ENCODE data around the gene FXYD1.
A peak's percentile ranks its signal among the peaks of the same experiment; 100 is the strongest.

The FXYD1 gene

GRCh38 chr19:35138305-35138892, at the start of gene FXYD1:
Gene FXYD1, plus strand, starts transcription at chr19:35138824. Its CDS starts 1,256 bp downstream, at chr19:35140080.
- Histone ChIP-seq H3K4me1 (ENCODE audit: control insufficient read depth in 2 of 2, insufficient read depth in 2 of 2, low read length in 2 of 2) (peaks cover 31 to 45% of the 10 kb centered on the region in 2 donors), H3K9ac (ENCODE audit: low read depth in 1 of 2, low read length in 2 of 2) (peak within 1 kb of the TSS; percentile 32 to 74), H3K27me3 (ENCODE audit: control insufficient read depth in 2 of 2, insufficient read depth in 2 of 2, low read length in 2 of 2) (no peaks in the 10 kb centered on the region)

GRCh38 chr19:35089554-35089953, 49.1 kb upstream of the FXYD1 start:
- Histone ChIP-seq H3K27me3 (ENCODE audit: control insufficient read depth in 2 of 2, insufficient read depth in 2 of 2, low read length in 2 of 2) (peaks cover 0 to 3% of the 10 kb centered on the region in 2 donors), H3K9ac (ENCODE audit: low read depth in 1 of 2, low read length in 2 of 2) (no peak overlapping the region), H3K4me1 (ENCODE audit: control insufficient read depth in 2 of 2, insufficient read depth in 2 of 2, low read length in 2 of 2) (peaks cover 0 to 3% of the 10 kb centered on the region in 2 donors), H3K36me3 (ENCODE audit: control insufficient read depth in 2 of 2, insufficient read depth in 2 of 2, low read length in 2 of 2) (no peaks in the 10 kb centered on the region), H3K9me3 (ENCODE audit: control insufficient read depth in 2 of 2, low read length in 2 of 2) (no peaks in the 10 kb centered on the region), H3K4me3 (ENCODE audit: low read length in 2 of 2) (no peak overlapping the region), H3K27ac (ENCODE audit: low read depth in 2 of 2, low read length in 2 of 2) (no peak overlapping the region)

More at GRCh38 chr19:35138305-35138892, at the start of gene FXYD1:
- no peaks in the 10 kb centered on the region for H3K36me3 ChIP-seq (ENCODE audit: control insufficient read depth in 2 of 2, insufficient read depth in 2 of 2, low read length in 2 of 2)
- H3K4me3 ChIP-seq (ENCODE audit: low read length in 2 of 2): peak within 1 kb of the TSS; percentile 65 to 70
- H3K27ac ChIP-seq (ENCODE audit: low read depth in 2 of 2, low read length in 2 of 2): peak within 1 kb of the TSS; percentile 63 to 71
- H3K9me3 ChIP-seq (ENCODE audit: control insufficient read depth in 2 of 2, low read length in 2 of 2): no peaks in the 10 kb centered on the region

GRCh38 chr19:35090160-35090505, 48.5 kb upstream of the FXYD1 start:
- Histone ChIP-seq H3K27ac (ENCODE audit: low read depth in 2 of 2, low read length in 2 of 2) (no peak overlapping the region), H3K4me3 (ENCODE audit: low read length in 2 of 2) (no peak overlapping the region)

GRCh38 chr19:35090506-35091214, 48.0 kb upstream of the FXYD1 start:
- Histone ChIP-seq H3K4me3 (ENCODE audit: low read length in 2 of 2) (peak overlapping the region in 1 of 2 donors; percentile 31), H3K36me3 (ENCODE audit: control insufficient read depth in 2 of 2, insufficient read depth in 2 of 2, low read length in 2 of 2) (no peaks in the 10 kb centered on the region), H3K9me3 (ENCODE audit: control insufficient read depth in 2 of 2, low read length in 2 of 2) (no peaks in the 10 kb centered on the region), H3K27ac (ENCODE audit: low read depth in 2 of 2, low read length in 2 of 2) (no peak overlapping the region), H3K4me1 (ENCODE audit: control insufficient read depth in 2 of 2, insufficient read depth in 2 of 2, low read length in 2 of 2) (peaks cover 0 to under 1% of the 10 kb centered on the region in 2 donors), H3K9ac (ENCODE audit: low read depth in 1 of 2, low read length in 2 of 2) (no peak overlapping the region), H3K27me3 (ENCODE audit: control insufficient read depth in 2 of 2, insufficient read depth in 2 of 2, low read length in 2 of 2) (peaks cover 0 to 3% of the 10 kb centered on the region in 2 donors)

More at GRCh38 chr19:35090160-35090505, 48.5 kb upstream of the FXYD1 start:
- no peak overlapping the region for H3K9ac ChIP-seq (ENCODE audit: low read depth in 1 of 2, low read length in 2 of 2)
- no peaks in the 10 kb centered on the region for H3K36me3 ChIP-seq (ENCODE audit: control insufficient read depth in 2 of 2, insufficient read depth in 2 of 2, low read length in 2 of 2)
- peaks cover 0 to 3% of the 10 kb centered on the region in 2 donors for H3K27me3 ChIP-seq (ENCODE audit: control insufficient read depth in 2 of 2, insufficient read depth in 2 of 2, low read length in 2 of 2)
- H3K4me1 ChIP-seq (ENCODE audit: control insufficient read depth in 2 of 2, insufficient read depth in 2 of 2, low read length in 2 of 2): peaks cover 0 to 3% of the 10 kb centered on the region in 2 donors
- no peaks in the 10 kb centered on the region for H3K9me3 ChIP-seq (ENCODE audit: control insufficient read depth in 2 of 2, low read length in 2 of 2)

GRCh38 chr19:35093430-35093829, 45.2 kb upstream of the FXYD1 start:
- Histone ChIP-seq H3K9ac (ENCODE audit: low read depth in 1 of 2, low read length in 2 of 2) (no peak overlapping the region), H3K27me3 (ENCODE audit: control insufficient read depth in 2 of 2, insufficient read depth in 2 of 2, low read length in 2 of 2) (peaks cover 0 to 3% of the 10 kb centered on the region in 2 donors), H3K36me3 (ENCODE audit: control insufficient read depth in 2 of 2, insufficient read depth in 2 of 2, low read length in 2 of 2) (no peaks in the 10 kb centered on the region), H3K27ac (ENCODE audit: low read depth in 2 of 2, low read length in 2 of 2) (no peak overlapping the region), H3K4me1 (ENCODE audit: control insufficient read depth in 2 of 2, insufficient read depth in 2 of 2, low read length in 2 of 2) (no peaks in the 10 kb centered on the region), H3K4me3 (ENCODE audit: low read length in 2 of 2) (no peak overlapping the region), H3K9me3 (ENCODE audit: control insufficient read depth in 2 of 2, low read length in 2 of 2) (no peaks in the 10 kb centered on the region)

GRCh38 chr19:35093941-35094647, 44.5 kb upstream of the FXYD1 start:
- Histone ChIP-seq H3K36me3 (ENCODE audit: control insufficient read depth in 2 of 2, insufficient read depth in 2 of 2, low read length in 2 of 2) (no peaks in the 10 kb centered on the region), H3K27ac (ENCODE audit: low read depth in 2 of 2, low read length in 2 of 2) (no peak overlapping the region), H3K9me3 (ENCODE audit: control insufficient read depth in 2 of 2, low read length in 2 of 2) (no peaks in the 10 kb centered on the region), H3K4me3 (ENCODE audit: low read length in 2 of 2) (no peak overlapping the region), H3K4me1 (ENCODE audit: control insufficient read depth in 2 of 2, insufficient read depth in 2 of 2, low read length in 2 of 2) (no peaks in the 10 kb centered on the region), H3K27me3 (ENCODE audit: control insufficient read depth in 2 of 2, insufficient read depth in 2 of 2, low read length in 2 of 2) (no peaks in the 10 kb centered on the region), H3K9ac (ENCODE audit: low read depth in 1 of 2, low read length in 2 of 2) (no peak overlapping the region)

GRCh38 chr19:35094656-35095055, 44.0 kb upstream of the FXYD1 start:
- Histone ChIP-seq H3K9ac (ENCODE audit: low read depth in 1 of 2, low read length in 2 of 2) (no peak overlapping the region), H3K27me3 (ENCODE audit: control insufficient read depth in 2 of 2, insufficient read depth in 2 of 2, low read length in 2 of 2) (no peaks in the 10 kb centered on the region), H3K36me3 (ENCODE audit: control insufficient read depth in 2 of 2, insufficient read depth in 2 of 2, low read length in 2 of 2) (no peaks in the 10 kb centered on the region), H3K4me3 (ENCODE audit: low read length in 2 of 2) (no peak overlapping the region), H3K27ac (ENCODE audit: low read depth in 2 of 2, low read length in 2 of 2) (no peak overlapping the region), H3K4me1 (ENCODE audit: control insufficient read depth in 2 of 2, insufficient read depth in 2 of 2, low read length in 2 of 2) (no peaks in the 10 kb centered on the region), H3K9me3 (ENCODE audit: control insufficient read depth in 2 of 2, low read length in 2 of 2) (no peaks in the 10 kb centered on the region)

GRCh38 chr19:35095667-35096368, 42.8 kb upstream of the FXYD1 start:
- H3K27me3 ChIP-seq (ENCODE audit: control insufficient read depth in 2 of 2, insufficient read depth in 2 of 2, low read length in 2 of 2): no peaks in the 10 kb centered on the region
- no peaks in the 10 kb centered on the region for H3K9me3 ChIP-seq (ENCODE audit: control insufficient read depth in 2 of 2, low read length in 2 of 2)
- H3K4me1 ChIP-seq (ENCODE audit: control insufficient read depth in 2 of 2, insufficient read depth in 2 of 2, low read length in 2 of 2): no peaks in the 10 kb centered on the region
- no peak overlapping the region for H3K27ac ChIP-seq (ENCODE audit: low read depth in 2 of 2, low read length in 2 of 2)
- no peaks in the 10 kb centered on the region for H3K36me3 ChIP-seq (ENCODE audit: control insufficient read depth in 2 of 2, insufficient read depth in 2 of 2, low read length in 2 of 2)
- H3K4me3 ChIP-seq (ENCODE audit: low read length in 2 of 2): no peak overlapping the region
- H3K9ac ChIP-seq (ENCODE audit: low read depth in 1 of 2, low read length in 2 of 2): no peak overlapping the region

GRCh38 chr19:35098413-35099049, 40.1 kb upstream of the FXYD1 start:
- no peaks in the 10 kb centered on the region for H3K36me3 ChIP-seq (ENCODE audit: control insufficient read depth in 2 of 2, insufficient read depth in 2 of 2, low read length in 2 of 2)
- no peaks in the 10 kb centered on the region for H3K9me3 ChIP-seq (ENCODE audit: control insufficient read depth in 2 of 2, low read length in 2 of 2)
- H3K27me3 ChIP-seq (ENCODE audit: control insufficient read depth in 2 of 2, insufficient read depth in 2 of 2, low read length in 2 of 2): no peaks in the 10 kb centered on the region
- no peak overlapping the region for H3K9ac ChIP-seq (ENCODE audit: low read depth in 1 of 2, low read length in 2 of 2)
- H3K27ac ChIP-seq (ENCODE audit: low read depth in 2 of 2, low read length in 2 of 2): no peak overlapping the region
- no peak overlapping the region for H3K4me3 ChIP-seq (ENCODE audit: low read length in 2 of 2)
- no peaks in the 10 kb centered on the region for H3K4me1 ChIP-seq (ENCODE audit: control insufficient read depth in 2 of 2, insufficient read depth in 2 of 2, low read length in 2 of 2)

Measured in mucosa of rectum (tissue), 2 donors.